K562 (cell line): ENCODE results near the gene CHRM4. TPM values are rescaled to one million over a fixed set of nuclear protein-coding genes. Genes with fewer than 3 reads are reported as not detected.

ENCODE experiments used
- CGGBP1 ChIP-seq: fragments of 250-450 bp; sonication (Bioruptor Pico); IDR thresholded peaks from 2 replicates; pipeline ENCODE4 v1.9.0; 2021; ENCODE audit warnings: mild to moderate bottlenecking
- CHD7 ChIP-seq: fragments of 200-600 bp; sonication (generic); IDR thresholded peaks from one replicate; pipeline ENCODE4 v1.6.1; 2012; ENCODE audit warnings: mild to moderate bottlenecking, low read depth, low read length, inconsistent platforms
- MXD1 ChIP-seq: fragments of 250-450 bp; sonication (Bioruptor Pico); IDR thresholded peaks from 2 replicates; pipeline ENCODE4 v1.8.0; 2021; ENCODE audit warnings: borderline replicate concordance, mild to moderate bottlenecking, moderate library complexity; ENCODE audit not compliant: poor library complexity, severe bottlenecking
- PHF8 ChIP-seq: fragments of 200-600 bp; sonication (generic); IDR thresholded peaks from 2 replicates; pipeline ENCODE4 v1.6.1; 2012; ENCODE audit warnings: mixed run types, mild to moderate bottlenecking, inconsistent platforms, low read length, moderate library complexity, borderline replicate concordance
- POLR2H ChIP-seq: IDR thresholded peaks from 2 replicates; pipeline ENCODE4 v1.6.1; 2016; ENCODE audit warnings: missing genetic modification characterization, low read depth, mild to moderate bottlenecking, control low read depth, missing compliant biosample characterization, moderate library complexity
- SREBF1 ChIP-seq: fragments of 150-350 bp; IDR thresholded peaks from 2 replicates; pipeline ENCODE4 v1.6.1; 2014; ENCODE audit warnings: antibody characterized with exemption, low read depth, low read length, borderline replicate concordance
- TEAD1 ChIP-seq, 2 experiments: fragments of 450-650 bp in 1 of 2; sonication (generic) in 1 of 2; formaldehyde crosslinking; IDR thresholded peaks; 2 replicates each; pipeline versions ENCODE4 v1.4.0 to v1.8.0; 2020 to 2022; ENCODE audit warnings: mild to moderate bottlenecking in 2 of 2, missing genetic modification reagents in 1 of 2
- TEAD2 ChIP-seq: fragments of 450-650 bp; IDR thresholded peaks from 2 replicates; pipeline ENCODE4 v1.6.1; 2016; ENCODE audit warnings: missing genetic modification characterization, control low read depth, missing compliant biosample characterization
- ZBTB1 ChIP-seq: sonication (generic); formaldehyde crosslinking; IDR thresholded peaks from 2 replicates; pipeline ENCODE4 v1.8.1; 2023; ENCODE audit warnings: missing genetic modification reagents, low read depth, mild to moderate bottlenecking, borderline replicate concordance
- polyA plus RNA-seq, 8 experiments: library from polyadenylated mRNA; depleted of rRNA in 4 of 8; stranded (reverse) in 5 of 8; unstranded in 3 of 8; fragments of >200 nt; fragmentation: Nextera tagmentation in 2 of 8; fragmentation: Illumina TruSeq in 1 of 8; extraction: Ambion mirVana in 2 of 8; extraction: Trizol in 1 of 8; gene quantifications; 2 replicates each; pipeline versions ENCODE4 v1.2.1 to v1.2.3, GENCODE V29; 2011 to 2014; ENCODE audit warnings: inconsistent platforms in 1 of 8, missing spikeins in 1 of 8
- total RNA-seq, 7 experiments: library from RNA; depleted of rRNA in 6 of 7; stranded (reverse); fragments of >200 nt in 6 of 7; fragmentation: Illumina TruSeq in 2 of 7; extraction: Trizol in 2 of 7; gene quantifications; 2 replicates each; pipeline versions ENCODE4 v1.2.1 to v1.2.3, GENCODE V29; 2011 to 2021; ENCODE audit warnings: low replicate concordance in 1 of 7
- TF ChIP-seq, protein P1 (sequence below): fragments of 450-650 bp; formaldehyde crosslinking; IDR thresholded peaks from 2 replicates; pipeline ENCODE4 v1.4.0; 2022; ENCODE audit warnings: missing genetic modification characterization

CHRM4 gene
- total and polyA plus RNA-seq, 9 of the 15 experiments (the other 6 are each of a cell fraction or from before 2014, with no cell fraction given) = 0.22 to 1.3 (median 0.40) TPM; not detected in 2

GRCh38 chr11:46392421-46393230 lies 1.1 kb upstream of the CHRM4 start (continued):
- TF ChIP-seq POLR2H (tag) (no peak), MXD1 (CRISPR knock-in tag) (no peak), CHD7 (no peak), ZBTB1 (CRISPR knock-in tag) (peak; percentile 67; the same call in 1 of the 2 replicates), TEAD2 (tag) (no peak), SREBF1 (no peak), PHF8 (no peak), TEAD1 (CRISPR knock-in tag; IDR thresholded peaks at IDR 0.05) (peak; percentile 37 to 85; a peak in 2 of 4 replicates), CGGBP1 (CRISPR knock-in tag) (no peak)
- TF ChIP-seq, protein P1, sequence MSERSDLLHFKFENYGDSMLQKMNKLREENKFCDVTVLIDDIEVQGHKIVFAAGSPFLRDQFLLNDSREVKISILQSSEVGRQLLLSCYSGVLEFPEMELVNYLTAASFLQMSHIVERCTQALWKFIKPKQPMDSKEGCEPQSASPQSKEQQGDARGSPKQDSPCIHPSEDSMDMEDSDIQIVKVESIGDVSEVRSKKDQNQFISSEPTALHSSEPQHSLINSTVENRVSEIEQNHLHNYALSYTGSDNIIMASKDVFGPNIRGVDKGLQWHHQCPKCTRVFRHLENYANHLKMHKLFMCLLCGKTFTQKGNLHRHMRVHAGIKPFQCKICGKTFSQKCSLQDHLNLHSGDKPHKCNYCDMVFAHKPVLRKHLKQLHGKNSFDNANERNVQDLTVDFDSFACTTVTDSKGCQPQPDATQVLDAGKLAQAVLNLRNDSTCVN (CRISPR knock-in tag) = no peak
